HepG2 (cell line): ENCODE results near the gene CD48. TPM values are rescaled to one million over a fixed set of nuclear protein-coding genes. Genes with fewer than 3 reads are reported as not detected.

ENCODE experiments used
- ATAC-seq: fragments of 200-7000 bp; cut with Tn5 transposase; 3 replicates; pipeline ENCODE4 v1.9.1; 2020; ENCODE audit warnings: mild to moderate bottlenecking, moderate library complexity
- BruUV-seq: library from RNA; stranded (reverse); fragments of 400-500 nt; replicated peaks from 2 replicates; lab custom pipeline; 2021; lab: Mats Ljungman, UMichigan
- CTCF ChIA-PET: fragments of 300-600 bp; formaldehyde crosslinking; extraction: SDS; loops from one replicate; lab custom pipeline; 2021; ENCODE audit warnings: low total read pairs, inconsistent platforms, low intra/inter-chr PET ratio; lab: Yijun Ruan, JAX
- POLR2A ChIA-PET: fragments of 350-600 bp; sonication (Branson Sonifier 250); formaldehyde crosslinking; loops from one replicate; lab custom pipeline; 2020; ENCODE audit warnings: antibody characterized with exemption, inconsistent platforms; lab: Yijun Ruan, JAX
- DNase-seq: peaks from one replicate; pipeline ENCODE4 v3.0.0-alpha.2; 2015; ENCODE audit warnings: low spot score
- FAIRE-seq: peaks from 3 replicates; lab custom pipeline; 2011; peaks lifted over from hg19 to GRCh38; lab: Jason Lieb, UNC
- H2AFZ ChIP-seq: one replicate; pipeline ENCODE4 v1.6.1; 2011; ENCODE audit warnings: low read length, inconsistent platforms
- H3K27ac ChIP-seq: fragments of 300-600 bp; 3 replicates; pipeline ENCODE4 v1.8.0; 2011; ENCODE audit warnings: mixed run types, mild to moderate bottlenecking, mixed read lengths, low read length, inconsistent platforms; ENCODE audit not compliant: insufficient read depth; ENCODE audit errors: extremely low read length
- H3K27me3 ChIP-seq, 2 experiments: fragments of 200-600 bp in 1 of 2; 2 replicates in 1 of 2; 3 replicates in 1 of 2; pipeline versions ENCODE4 v1.6.0 to v1.8.0; 2011; ENCODE audit warnings: low read length in 2 of 2, mild to moderate bottlenecking in 2 of 2, moderate library complexity in 2 of 2, inconsistent platforms in 1 of 2; ENCODE audit not compliant: insufficient read depth in 2 of 2, control insufficient read depth in 1 of 2
- H3K36me3 ChIP-seq, 2 experiments: fragments of 200-600 bp in 1 of 2; replicated peaks in 1 of 2; 2 replicates in 1 of 2; 3 replicates in 1 of 2; pipeline versions ENCODE4 v1.5.1 to v1.8.0; 2011; ENCODE audit warnings: low read length in 2 of 2, inconsistent platforms in 1 of 2; ENCODE audit not compliant: insufficient read depth in 2 of 2, control insufficient read depth in 1 of 2
- H3K4me1 ChIP-seq: 2 replicates; pipeline ENCODE4 v1.5.1; 2012; ENCODE audit warnings: low read length, inconsistent platforms; ENCODE audit not compliant: insufficient read depth
- H3K4me2 ChIP-seq: 2 replicates; pipeline ENCODE4 v1.6.0; 2011; ENCODE audit warnings: low read depth, low read length, inconsistent platforms
- H3K4me3 ChIP-seq, 3 experiments: fragments of 200-600 bp in 1 of 3; sonication (generic), shearing (Covaris generic) in 1 of 3; replicated peaks in 1 of 3; 2 replicates each; pipeline ENCODE4 v1.5.1; 2011 to 2016; ENCODE audit warnings: low read length in 3 of 3, inconsistent platforms in 2 of 3, low read depth in 2 of 3, mild to moderate bottlenecking in 2 of 3, control low read depth in 1 of 3, mixed read lengths in 1 of 3; ENCODE audit not compliant: insufficient read depth in 1 of 3
- H3K79me2 ChIP-seq: one replicate; pipeline ENCODE4 v1.6.1; 2011; ENCODE audit warnings: low read length, inconsistent platforms; ENCODE audit not compliant: insufficient read depth
- H3K9ac ChIP-seq: 2 replicates; pipeline ENCODE4 v1.6.0; 2011; ENCODE audit warnings: mild to moderate bottlenecking, low read depth, low read length, inconsistent platforms; ENCODE audit not compliant: insufficient read depth
- H3K9me3 ChIP-seq: 2 replicates; pipeline ENCODE4 v1.5.1; 2012; ENCODE audit warnings: mild to moderate bottlenecking, low read length
- H4K20me1 ChIP-seq: 2 replicates; pipeline ENCODE4 v1.6.0; 2011; ENCODE audit warnings: inconsistent platforms, mild to moderate bottlenecking, low read length, moderate library complexity; ENCODE audit not compliant: insufficient read depth
- DNMT1 ChIP-seq: sonication (generic); formaldehyde crosslinking; IDR thresholded peaks from 2 replicates; pipeline ENCODE4 v1.5.1; 2020; ENCODE audit warnings: mild to moderate bottlenecking, missing genetic modification reagents
- ETV5 ChIP-seq: IDR thresholded peaks from 2 replicates; pipeline ENCODE4 v1.6.1; 2018; ENCODE audit warnings: missing biosample characterization, missing genetic modification reagents, inconsistent platforms, borderline replicate concordance
- FOXA3 ChIP-seq: IDR thresholded peaks from 2 replicates; pipeline ENCODE4 v1.6.1; 2016; ENCODE audit warnings: missing genetic modification reagents, missing compliant biosample characterization
- MIER2 ChIP-seq: IDR thresholded peaks from 2 replicates; pipeline ENCODE4 v1.6.1; 2016; ENCODE audit warnings: missing biosample characterization, missing genetic modification reagents
- POGZ ChIP-seq: sonication (generic); formaldehyde crosslinking; IDR thresholded peaks from 2 replicates; pipeline ENCODE4 v1.4.0; 2020; ENCODE audit warnings: mild to moderate bottlenecking, missing genetic modification reagents
- ZBTB43 ChIP-seq: sonication (generic); formaldehyde crosslinking; conservative IDR thresholded peaks from 2 replicates; pipeline ENCODE4 v1.4.0; 2020; ENCODE audit warnings: missing genetic modification reagents
- ZKSCAN5 ChIP-seq: sonication (generic); formaldehyde crosslinking; IDR thresholded peaks from 2 replicates; pipeline ENCODE4 v1.5.1; 2020; ENCODE audit warnings: mild to moderate bottlenecking, missing genetic modification reagents
- ZNF501 ChIP-seq: sonication (generic); formaldehyde crosslinking; IDR thresholded peaks from 2 replicates; pipeline ENCODE4 v1.5.1; 2020; ENCODE audit warnings: mild to moderate bottlenecking, moderate library complexity, missing genetic modification reagents
- ZNF660 ChIP-seq: sonication (generic); formaldehyde crosslinking; IDR thresholded peaks from 2 replicates; pipeline ENCODE4 v1.5.1; 2020; ENCODE audit warnings: mild to moderate bottlenecking, low read depth, missing genetic modification reagents, borderline replicate concordance
- WGBS: methylation state at CpG from one replicate; pipeline ENCODE4 v1.1.6; 2017; ENCODE audit warnings: low lambda C conversion rate; 5-methylcytosine and 5-hydroxymethylcytosine counted together
- in situ Hi-C: cut with HindIII; loops from 2 replicates; pipeline ENCODE4 v1.10.0; 2017; ENCODE audit warnings: low pct_unique_long_range_greater_than_20kb; ENCODE audit not compliant: extremely low pct_ligation_motif_present
- intact Hi-C: fragments of 100-400 bp; cut with micrococcal nuclease; formaldehyde crosslinking; loops from one replicate; pipeline ENCODE4 v1.10.0; 2022; ENCODE audit not compliant: unreplicated experiment
- polyA plus RNA-seq, 8 experiments: library from polyadenylated mRNA; depleted of rRNA in 3 of 8; stranded (reverse) in 7 of 8; unstranded in 1 of 8; fragments of >200 nt; fragmentation: Illumina TruSeq in 4 of 8; extraction: Trizol in 4 of 8; gene quantifications; 2 replicates each; pipeline versions ENCODE4 v1.2.1 to v1.2.3, GENCODE V29; 2011 to 2016; ENCODE audit warnings: low read depth in 4 of 8, missing spikeins in 1 of 8, mixed read lengths in 1 of 8; ENCODE audit not compliant: insufficient read depth in 1 of 8
- total RNA-seq, 5 experiments: library from RNA; depleted of rRNA; stranded (reverse); fragments of >200 nt; fragmentation: Illumina TruSeq; extraction: Trizol; gene quantifications; 2 replicates each; pipeline ENCODE4 v1.2.3, GENCODE V29; 2016; ENCODE audit warnings: low read depth in 1 of 5
- TF ChIP-seq, protein P1 (sequence below): sonication (generic); formaldehyde crosslinking; IDR thresholded peaks from 2 replicates; pipeline ENCODE4 v1.4.0; 2020; ENCODE audit warnings: mild to moderate bottlenecking, missing genetic modification reagents, borderline replicate concordance

CD48 gene
- total and polyA plus RNA-seq, 2 of the 13 experiments (the other 11 are each of a cell fraction or from before 2014, with no cell fraction given), result not detected

- Histone ChIP-seq H3K27ac (no peak overlapping the region), H3K9me3 (no peaks in the 10 kb centered on the region), H3K79me2 (no peaks in the 10 kb centered on the region), H3K4me1 (no peaks in the 10 kb centered on the region), H3K9ac (no peak overlapping the region), H3K4me3 (no peak overlapping the region), H3K36me3 (no peaks in the 10 kb centered on the region), H2AFZ (no peak overlapping the region), H3K4me2 (no peak overlapping the region), H4K20me1 (no peaks in the 10 kb centered on the region), H3K27me3 (peaks cover 0 to 6% of the 10 kb centered on the region in 2 experiments; a peak in 1 of 5 replicates)
- POLR2A ChIA-PET, result no interaction called here
- in situ Hi-C loops, result no loop called here
- DNase-seq, result no peak
- intact Hi-C loops, result no loop called here
- no TSS peak for BruUV-seq
- TF ChIP-seq FOXA3 (CRISPR knock-in tag) (no peak), MIER2 (CRISPR knock-in tag) (no peak), ZKSCAN5 (CRISPR knock-in tag) (no peak), DNMT1 (CRISPR knock-in tag) (no peak), ZBTB43 (no peak), ZNF501 (CRISPR knock-in tag) (no peak), POGZ (CRISPR knock-in tag) (no peak), ZNF660 (CRISPR knock-in tag) (no peak), ETV5 (CRISPR knock-in tag) (no peak)
- TF ChIP-seq, protein P1, sequence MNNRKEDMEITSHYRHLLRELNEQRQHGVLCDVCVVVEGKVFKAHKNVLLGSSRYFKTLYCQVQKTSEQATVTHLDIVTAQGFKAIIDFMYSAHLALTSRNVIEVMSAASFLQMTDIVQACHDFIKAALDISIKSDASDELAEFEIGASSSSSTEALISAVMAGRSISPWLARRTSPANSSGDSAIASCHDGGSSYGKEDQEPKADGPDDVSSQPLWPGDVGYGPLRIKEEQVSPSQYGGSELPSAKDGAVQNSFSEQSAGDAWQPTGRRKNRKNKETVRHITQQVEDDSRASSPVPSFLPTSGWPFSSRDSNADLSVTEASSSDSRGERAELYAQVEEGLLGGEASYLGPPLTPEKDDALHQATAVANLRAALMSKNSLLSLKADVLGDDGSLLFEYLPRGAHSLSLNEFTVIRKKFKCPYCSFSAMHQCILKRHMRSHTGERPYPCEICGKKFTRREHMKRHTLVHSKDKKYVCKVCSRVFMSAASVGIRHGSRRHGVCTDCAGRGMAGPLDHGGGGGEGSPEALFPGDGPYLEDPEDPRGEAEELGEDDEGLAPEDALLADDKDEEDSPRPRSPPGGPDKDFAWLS (CRISPR knock-in tag), result no peak
- CTCF ChIA-PET, result no interaction called here
- FAIRE-seq, result no peak
- 20% methylated on average over 3 of the region's 3 CpGs for WGBS
- ATAC-seq, result no peak
Observed at GRCh38 chr1:160679893-160680292, 31.7 kb downstream of the CD48 start.
